Bronchial epithelial cell (primary cell): Measurements from ENCODE around the gene SLC18B1. TPM values are rescaled to one million over a fixed set of nuclear protein-coding genes. Genes with fewer than 3 reads are reported as not detected.

ENCODE experiments used
- DNase-seq: peaks from one replicate; pipeline ENCODE4 v3.0.0-alpha.2; 2010; ENCODE audit warnings: low read depth
- FAIRE-seq: peaks from 2 replicates; lab custom pipeline; 2011; peaks lifted over from hg19 to GRCh38; lab: Jason Lieb, UNC
- H3K27me3 ChIP-seq: 2 replicates; pipeline ENCODE4 v1.5.1; 2011; ENCODE audit warnings: low read length; ENCODE audit not compliant: control insufficient read depth, insufficient read depth
- H3K36me3 ChIP-seq: 2 replicates; pipeline ENCODE4 v1.5.1; 2011; ENCODE audit warnings: low read length; ENCODE audit not compliant: control insufficient read depth, insufficient read depth
- H3K4me3 ChIP-seq: 2 replicates; pipeline ENCODE4 v1.5.1; 2011; ENCODE audit warnings: mild to moderate bottlenecking, low read depth, low read length, control low read depth
- CTCF ChIP-seq: IDR thresholded peaks from 2 replicates; pipeline ENCODE4 v1.5.1; 2011; ENCODE audit warnings: mild to moderate bottlenecking, moderate library complexity, low read length, control low read depth, inconsistent platforms; ENCODE audit not compliant: insufficient read depth, severe bottlenecking
- total RNA-seq: library from RNA; depleted of rRNA; stranded (reverse); fragments of >200 nt; gene quantifications from 2 replicates; pipeline ENCODE4 v1.2.1, GENCODE V29; 2014

SLC18B1 gene
- total RNA-seq, 1 donor from 2014 or later: 17.1 TPM

DNA sequence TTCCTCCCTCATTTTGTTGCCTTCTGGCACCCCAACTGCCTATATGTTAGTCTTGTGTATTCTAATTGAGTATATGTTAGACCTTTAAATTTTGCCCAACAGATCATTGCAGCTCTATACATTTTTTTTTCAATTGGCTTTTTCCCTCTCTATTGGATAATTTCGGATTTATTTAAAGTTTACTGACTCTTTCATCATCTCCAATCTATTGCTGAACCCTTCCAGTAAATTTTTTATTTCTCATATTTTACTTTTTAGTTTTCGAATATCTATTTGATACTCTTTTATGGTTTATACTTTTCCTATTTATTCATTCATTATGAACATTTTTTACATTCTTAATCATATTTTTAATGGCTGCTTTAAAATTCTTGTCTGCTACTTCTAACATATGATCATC, 7.1 kb upstream of the SLC18B1 start:
- no peak overlapping the region for H3K4me3 ChIP-seq
- H3K36me3 ChIP-seq: no peaks in the 10 kb centered on the region
- DNase-seq: no peak
- FAIRE-seq: no peak
- TF ChIP-seq CTCF: no peak
- no peaks in the 10 kb centered on the region for H3K27me3 ChIP-seq

GRCh38 chr6:132804251-132804650, 5.8 kb upstream of the SLC18B1 start:
- TF ChIP-seq CTCF: no peak
- Histone ChIP-seq H3K36me3 (no peaks in the 10 kb centered on the region), H3K27me3 (no peaks in the 10 kb centered on the region), H3K4me3 (no peak overlapping the region)
- FAIRE-seq: no peak
- DNase-seq: no peak

- FAIRE-seq (no peak), DNase-seq (no peak)
- no peaks in the 10 kb centered on the region for H3K36me3 ChIP-seq
- no peak overlapping the region for H3K4me3 ChIP-seq
- no peaks in the 10 kb centered on the region for H3K27me3 ChIP-seq
- no peak for TF ChIP-seq CTCF
Observed at GRCh38 chr6:132800656-132801055, 2.2 kb upstream of the SLC18B1 start.

DNA sequence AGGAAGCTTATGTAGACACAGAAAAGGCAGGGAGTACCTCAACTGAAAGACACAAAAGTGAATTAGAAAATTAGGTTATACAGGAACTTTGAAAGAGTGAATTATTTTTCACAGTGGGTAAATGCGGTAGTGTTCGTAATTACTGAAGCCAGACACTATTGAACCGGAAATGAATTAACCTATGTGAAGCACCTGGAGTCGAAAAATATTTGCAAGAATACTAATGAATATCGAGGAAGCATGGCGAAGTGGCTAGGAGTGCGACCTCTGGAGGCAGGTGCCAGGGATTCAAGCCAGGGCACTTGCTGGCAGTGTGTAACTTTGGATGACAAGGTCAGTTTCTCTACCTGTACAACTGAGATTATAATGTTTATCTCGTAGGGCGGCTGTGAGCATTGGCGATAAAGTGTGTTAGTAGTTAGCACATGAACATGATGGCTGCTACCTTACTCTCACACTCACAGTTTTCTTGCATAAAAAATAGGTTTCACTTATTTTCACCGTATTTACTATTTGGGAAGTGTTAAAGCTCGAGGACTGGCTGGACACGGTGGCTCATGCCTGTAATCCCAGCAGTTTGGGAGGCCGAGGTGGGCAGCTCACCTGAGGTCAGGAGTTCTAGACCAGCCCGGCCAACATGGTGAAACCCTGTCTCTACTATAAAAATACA, 567 bp upstream of the SLC18B1 start:
- Histone ChIP-seq H3K36me3 (no peaks in the 10 kb centered on the region), H3K27me3 (no peaks in the 10 kb centered on the region), H3K4me3 (peak overlapping the region; percentile 84)
- FAIRE-seq (peak; percentile 93), DNase-seq (peak; percentile 86)
- peak; percentile 84 for TF ChIP-seq CTCF

DNA sequence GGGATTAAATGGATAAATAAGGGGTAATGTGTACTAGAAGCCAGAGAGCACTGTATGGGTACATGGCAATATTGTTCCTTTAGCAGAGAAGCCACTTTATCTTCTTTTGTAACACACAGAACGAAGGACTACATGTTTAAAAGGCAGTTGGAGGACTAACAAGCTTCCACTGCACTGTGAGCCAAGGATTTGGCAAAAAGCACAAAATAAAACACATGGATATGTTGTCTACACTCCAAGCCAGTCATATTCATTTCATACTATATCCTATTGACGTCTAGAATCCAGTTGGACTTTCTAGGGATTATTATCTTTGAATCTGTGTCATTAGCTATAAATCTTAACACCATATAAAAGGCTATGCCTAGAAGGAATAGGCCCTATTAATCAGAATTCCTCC, 3.0 kb downstream of the SLC18B1 start:
- FAIRE-seq: no peak
- no peaks in the 10 kb centered on the region for H3K36me3 ChIP-seq
- H3K4me3 ChIP-seq: no peak overlapping the region
- no peak for DNase-seq
- TF ChIP-seq CTCF: no peak
- no peaks in the 10 kb centered on the region for H3K27me3 ChIP-seq

DNA sequence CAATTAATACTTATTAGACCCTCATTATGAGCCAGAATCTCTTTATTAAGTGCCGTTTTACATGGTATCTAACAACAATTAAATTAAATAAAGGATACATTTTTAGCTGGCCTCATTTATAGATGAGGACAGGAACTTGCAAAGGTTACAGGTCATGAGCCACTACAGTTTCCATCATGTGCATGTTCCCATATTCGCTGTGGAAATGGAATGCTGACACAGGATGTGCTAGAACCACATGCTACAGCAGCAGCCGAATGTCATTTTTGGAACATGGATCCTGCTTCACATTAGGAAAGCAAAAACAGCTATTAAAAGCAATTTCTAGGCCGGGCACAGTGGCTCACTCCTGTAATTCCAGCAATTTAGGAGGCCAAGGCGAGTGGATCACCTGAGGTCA, 5.9 kb downstream of the SLC18B1 start:
- DNase-seq (no peak), FAIRE-seq (no peak)
- TF ChIP-seq CTCF: no peak
- H3K4me3 ChIP-seq: no peak overlapping the region
- no peaks in the 10 kb centered on the region for H3K36me3 ChIP-seq
- H3K27me3 ChIP-seq: no peaks in the 10 kb centered on the region
